ENCODE data around the gene AVPI1.
A peak's percentile ranks its signal among the peaks of the same experiment; 100 is the strongest.

The AVPI1 gene

DNA sequence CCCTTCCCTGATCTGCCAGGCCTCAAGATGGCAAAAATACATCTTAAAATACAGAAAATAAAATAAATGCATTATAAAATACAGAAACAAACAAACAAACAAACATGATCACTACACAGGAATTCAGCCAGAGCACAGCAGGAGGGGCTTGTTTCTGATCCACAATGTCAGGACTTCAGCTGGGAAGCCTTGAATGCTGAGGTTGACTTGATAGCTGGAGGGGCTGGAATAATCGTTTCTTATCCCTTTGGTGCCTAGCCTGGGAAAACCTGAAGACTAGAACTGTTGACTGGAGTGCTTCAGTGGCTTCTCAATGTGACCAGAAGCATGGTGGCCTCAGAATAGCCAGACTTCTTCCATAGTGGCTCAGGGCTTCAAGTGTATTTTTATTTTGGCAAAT is 17.3 kb upstream of the AVPI1 start:
- TF ChIP-seq TCF12 (IDR thresholded peaks at IDR 0.05; ENCODE audit: low read depth) (no peak), CREB1 (IDR thresholded peaks at IDR 0.05; ENCODE audit: low read depth) (no peak), EP300 (IDR thresholded peaks at IDR 0.05; ENCODE audit: borderline replicate concordance) (no peak), NFIC (IDR thresholded peaks at IDR 0.05) (no peak), TEAD4 (IDR thresholded peaks at IDR 0.05) (no peak), USF1 (IDR thresholded peaks at IDR 0.05) (no peak), ZBTB7A (IDR thresholded peaks at IDR 0.05; ENCODE audit: low read depth) (no peak), EGR1 (IDR thresholded peaks at IDR 0.05) (no peak), MAX (IDR thresholded peaks at IDR 0.05) (no peak), YY1 (IDR thresholded peaks at IDR 0.05; ENCODE audit: low read depth) (no peak), RAD21 (IDR thresholded peaks at IDR 0.05; ENCODE audit: low read depth) (no peak), TAF1 (IDR thresholded peaks at IDR 0.05; ENCODE audit: low read depth) (no peak), FOXM1 (IDR thresholded peaks at IDR 0.05; ENCODE audit: borderline replicate concordance, low read depth) (no peak)
- TF ChIP-seq, protein P1, sequence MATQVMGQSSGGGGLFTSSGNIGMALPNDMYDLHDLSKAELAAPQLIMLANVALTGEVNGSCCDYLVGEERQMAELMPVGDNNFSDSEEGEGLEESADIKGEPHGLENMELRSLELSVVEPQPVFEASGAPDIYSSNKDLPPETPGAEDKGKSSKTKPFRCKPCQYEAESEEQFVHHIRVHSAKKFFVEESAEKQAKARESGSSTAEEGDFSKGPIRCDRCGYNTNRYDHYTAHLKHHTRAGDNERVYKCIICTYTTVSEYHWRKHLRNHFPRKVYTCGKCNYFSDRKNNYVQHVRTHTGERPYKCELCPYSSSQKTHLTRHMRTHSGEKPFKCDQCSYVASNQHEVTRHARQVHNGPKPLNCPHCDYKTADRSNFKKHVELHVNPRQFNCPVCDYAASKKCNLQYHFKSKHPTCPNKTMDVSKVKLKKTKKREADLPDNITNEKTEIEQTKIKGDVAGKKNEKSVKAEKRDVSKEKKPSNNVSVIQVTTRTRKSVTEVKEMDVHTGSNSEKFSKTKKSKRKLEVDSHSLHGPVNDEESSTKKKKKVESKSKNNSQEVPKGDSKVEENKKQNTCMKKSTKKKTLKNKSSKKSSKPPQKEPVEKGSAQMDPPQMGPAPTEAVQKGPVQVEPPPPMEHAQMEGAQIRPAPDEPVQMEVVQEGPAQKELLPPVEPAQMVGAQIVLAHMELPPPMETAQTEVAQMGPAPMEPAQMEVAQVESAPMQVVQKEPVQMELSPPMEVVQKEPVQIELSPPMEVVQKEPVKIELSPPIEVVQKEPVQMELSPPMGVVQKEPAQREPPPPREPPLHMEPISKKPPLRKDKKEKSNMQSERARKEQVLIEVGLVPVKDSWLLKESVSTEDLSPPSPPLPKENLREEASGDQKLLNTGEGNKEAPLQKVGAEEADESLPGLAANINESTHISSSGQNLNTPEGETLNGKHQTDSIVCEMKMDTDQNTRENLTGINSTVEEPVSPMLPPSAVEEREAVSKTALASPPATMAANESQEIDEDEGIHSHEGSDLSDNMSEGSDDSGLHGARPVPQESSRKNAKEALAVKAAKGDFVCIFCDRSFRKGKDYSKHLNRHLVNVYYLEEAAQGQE (IDR thresholded peaks at IDR 0.05; ENCODE audit: low read depth): no peak

DNA sequence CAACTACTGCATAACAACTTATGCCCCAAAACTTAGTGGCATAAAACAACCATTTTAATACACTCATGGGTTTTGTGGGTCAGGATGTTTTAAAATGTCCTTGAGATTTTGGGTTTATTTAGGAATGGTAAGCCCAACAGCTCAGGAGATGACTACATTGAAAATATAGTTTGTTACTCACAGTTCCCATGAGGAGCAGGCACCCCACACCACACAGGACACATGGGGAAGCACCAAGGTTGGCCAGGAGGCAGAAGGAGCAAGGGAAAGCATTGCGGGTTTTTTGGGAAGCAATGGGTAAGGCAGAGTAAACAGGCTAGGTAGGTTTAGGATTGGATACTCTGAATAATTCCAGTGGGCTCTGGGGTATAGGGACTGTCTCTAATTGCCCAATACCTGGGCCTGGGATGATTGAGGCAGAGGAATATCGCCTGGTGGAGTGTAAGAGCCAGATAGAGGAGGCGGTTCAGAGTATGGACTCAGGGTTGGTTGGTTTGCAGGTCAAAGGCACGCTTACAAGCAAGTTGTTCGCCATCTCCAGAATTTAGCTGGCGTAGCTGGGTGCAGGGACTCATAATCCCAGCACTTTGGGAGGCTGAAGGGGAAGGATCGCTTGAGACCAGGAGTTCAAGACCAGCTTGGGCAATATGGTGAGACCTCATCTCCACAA is 16.5 kb upstream of the AVPI1 start:
- no peak for TF ChIP-seq NFIC (IDR thresholded peaks at IDR 0.05)
- TF ChIP-seq USF1 (IDR thresholded peaks at IDR 0.05): no peak
- no peak for TF ChIP-seq CREB1 (IDR thresholded peaks at IDR 0.05; ENCODE audit: low read depth)
- TF ChIP-seq FOXM1 (IDR thresholded peaks at IDR 0.05; ENCODE audit: borderline replicate concordance, low read depth): no peak
- TF ChIP-seq CEBPB (IDR thresholded peaks at IDR 0.05): no peak
- no peak for TF ChIP-seq TAF1 (IDR thresholded peaks at IDR 0.05; ENCODE audit: low read depth)
- no peak for TF ChIP-seq RAD21 (IDR thresholded peaks at IDR 0.05; ENCODE audit: low read depth)
- no peak for TF ChIP-seq TEAD4 (IDR thresholded peaks at IDR 0.05)
- TF ChIP-seq YY1 (IDR thresholded peaks at IDR 0.05; ENCODE audit: low read depth): no peak
- TF ChIP-seq TCF12 (IDR thresholded peaks at IDR 0.05; ENCODE audit: low read depth): no peak
- no peak for TF ChIP-seq ZBTB7A (IDR thresholded peaks at IDR 0.05; ENCODE audit: low read depth)
- no peak for TF ChIP-seq MAX (IDR thresholded peaks at IDR 0.05)
- TF ChIP-seq EP300 (IDR thresholded peaks at IDR 0.05; ENCODE audit: borderline replicate concordance): no peak
- TF ChIP-seq, protein P1 (IDR thresholded peaks at IDR 0.05; ENCODE audit: low read depth): no peak

- peak; percentile 96 for TF ChIP-seq RAD21 (IDR thresholded peaks at IDR 0.05; ENCODE audit: low read depth)
- TF ChIP-seq EGR1 (IDR thresholded peaks at IDR 0.05): no peak
Measured at GRCh38 chr10:97701438-97702069, 14.5 kb upstream of the AVPI1 start.

- no peak for TF ChIP-seq ZBTB7A (IDR thresholded peaks at IDR 0.05; ENCODE audit: low read depth)
- TF ChIP-seq RAD21 (IDR thresholded peaks at IDR 0.05; ENCODE audit: low read depth): no peak
- no peak for TF ChIP-seq MAX (IDR thresholded peaks at IDR 0.05)
- no peak for TF ChIP-seq CREB1 (IDR thresholded peaks at IDR 0.05; ENCODE audit: low read depth)
- TF ChIP-seq NFIC (IDR thresholded peaks at IDR 0.05): no peak
- TF ChIP-seq USF1 (IDR thresholded peaks at IDR 0.05): no peak
- no peak for TF ChIP-seq TEAD4 (IDR thresholded peaks at IDR 0.05)
- no peak for TF ChIP-seq EGR1 (IDR thresholded peaks at IDR 0.05)
- TF ChIP-seq, protein P1 (IDR thresholded peaks at IDR 0.05; ENCODE audit: low read depth): no peak
- no peak for TF ChIP-seq EP300 (IDR thresholded peaks at IDR 0.05; ENCODE audit: borderline replicate concordance)
- TF ChIP-seq CEBPB (IDR thresholded peaks at IDR 0.05): no peak
- TF ChIP-seq TCF12 (IDR thresholded peaks at IDR 0.05; ENCODE audit: low read depth): no peak
- TF ChIP-seq FOXM1 (IDR thresholded peaks at IDR 0.05; ENCODE audit: borderline replicate concordance, low read depth): no peak
- TF ChIP-seq TAF1 (IDR thresholded peaks at IDR 0.05; ENCODE audit: low read depth): no peak
- no peak for TF ChIP-seq YY1 (IDR thresholded peaks at IDR 0.05; ENCODE audit: low read depth)
Measured at GRCh38 chr10:97690133-97690532, 3.1 kb upstream of the AVPI1 start.
